DND-41 (cell line): ENCODE results near the gene SERPINA4.

Experiments
- EZH2 ChIP-seq: IDR thresholded peaks from 3 replicates; pipeline ENCODE4 v1.6.1; 2012; ENCODE audit warnings: borderline replicate concordance, low read depth, mild to moderate bottlenecking, moderate library complexity, low read length, inconsistent platforms; ENCODE audit not compliant: severe bottlenecking
- TF ChIP-seq, protein P1 (sequence below): IDR thresholded peaks from 2 replicates; pipeline ENCODE4 v1.5.1; 2012; ENCODE audit warnings: borderline replicate concordance, low read length, moderate library complexity, mild to moderate bottlenecking; ENCODE audit not compliant: poor library complexity, severe bottlenecking; ENCODE audit errors: extremely low read depth

DNA sequence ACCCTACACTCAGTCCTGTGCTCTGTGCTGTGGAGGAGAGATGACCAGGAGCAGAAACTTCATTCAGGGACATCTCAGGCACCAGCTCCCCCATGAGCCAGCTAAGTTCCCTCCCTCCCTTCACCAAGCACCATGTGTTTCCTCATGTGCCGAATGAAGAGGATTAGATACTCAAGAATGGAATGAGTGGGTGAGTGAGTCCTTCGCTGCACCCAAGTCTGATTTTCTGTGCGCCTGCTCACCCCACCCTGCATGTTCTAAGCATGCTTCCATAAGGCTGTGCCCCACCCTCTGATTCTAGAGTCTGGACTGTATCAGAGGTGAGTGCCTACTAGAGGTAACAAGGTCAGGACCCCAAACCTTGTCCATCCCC, 32.1 kb downstream of the SERPINA4 start:
- TF ChIP-seq, protein P1, sequence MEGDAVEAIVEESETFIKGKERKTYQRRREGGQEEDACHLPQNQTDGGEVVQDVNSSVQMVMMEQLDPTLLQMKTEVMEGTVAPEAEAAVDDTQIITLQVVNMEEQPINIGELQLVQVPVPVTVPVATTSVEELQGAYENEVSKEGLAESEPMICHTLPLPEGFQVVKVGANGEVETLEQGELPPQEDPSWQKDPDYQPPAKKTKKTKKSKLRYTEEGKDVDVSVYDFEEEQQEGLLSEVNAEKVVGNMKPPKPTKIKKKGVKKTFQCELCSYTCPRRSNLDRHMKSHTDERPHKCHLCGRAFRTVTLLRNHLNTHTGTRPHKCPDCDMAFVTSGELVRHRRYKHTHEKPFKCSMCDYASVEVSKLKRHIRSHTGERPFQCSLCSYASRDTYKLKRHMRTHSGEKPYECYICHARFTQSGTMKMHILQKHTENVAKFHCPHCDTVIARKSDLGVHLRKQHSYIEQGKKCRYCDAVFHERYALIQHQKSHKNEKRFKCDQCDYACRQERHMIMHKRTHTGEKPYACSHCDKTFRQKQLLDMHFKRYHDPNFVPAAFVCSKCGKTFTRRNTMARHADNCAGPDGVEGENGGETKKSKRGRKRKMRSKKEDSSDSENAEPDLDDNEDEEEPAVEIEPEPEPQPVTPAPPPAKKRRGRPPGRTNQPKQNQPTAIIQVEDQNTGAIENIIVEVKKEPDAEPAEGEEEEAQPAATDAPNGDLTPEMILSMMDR, result no peak
- no peak for TF ChIP-seq EZH2
